Naive B cell (primary cell): Measurements from ENCODE around the gene APAF1. TPM values are rescaled to one million over a fixed set of nuclear protein-coding genes. Genes with fewer than 3 reads are reported as not detected.

ENCODE experiments used
- ATAC-seq, 2 donors: fragments of 150-1000 bp; cut with Tn5 transposase; 2 replicates each; pipeline ENCODE4 v1.10.0; 2021; ENCODE audit warnings: low read depth in 2 of 2, mild to moderate bottlenecking in 2 of 2, moderate library complexity in 2 of 2
- DNase-seq: peaks from one replicate; pipeline ENCODE4 v3.0.0; 2022
- H3K27ac Mint-ChIP-seq, 6 donors: one replicate each; pipeline ENCODE4 v1.8.0; 2020 to 2022; ENCODE audit warnings: mild to moderate bottlenecking in 6 of 6, mixed read lengths in 6 of 6, moderate library complexity in 5 of 6, inconsistent platforms in 2 of 6
- H3K27me3 Mint-ChIP-seq, 3 donors: one replicate each; pipeline ENCODE4 v1.8.0; 2021 to 2022; ENCODE audit warnings: mixed read lengths in 3 of 3, mild to moderate bottlenecking in 1 of 3
- H3K36me3 Mint-ChIP-seq, 2 donors: one replicate each; pipeline ENCODE4 v1.8.0; 2020 to 2022; ENCODE audit warnings: mixed read lengths in 2 of 2, inconsistent platforms in 1 of 2, mild to moderate bottlenecking in 1 of 2
- H3K4me1 Mint-ChIP-seq, 3 donors: one replicate each; pipeline ENCODE4 v1.8.0; 2020 to 2022; ENCODE audit warnings: mixed read lengths in 3 of 3, inconsistent platforms in 1 of 3, mild to moderate bottlenecking in 1 of 3, moderate library complexity in 1 of 3
- H3K4me3 Mint-ChIP-seq, 8 donors: one replicate each; pipeline ENCODE4 v1.8.0; 2020 to 2022; ENCODE audit warnings: mild to moderate bottlenecking in 8 of 8, mixed read lengths in 8 of 8, moderate library complexity in 8 of 8, inconsistent platforms in 2 of 8
- H3K9me3 Mint-ChIP-seq, 7 donors: one replicate each; pipeline ENCODE4 v1.8.0; 2020 to 2022; ENCODE audit warnings: mixed read lengths in 7 of 7, mild to moderate bottlenecking in 5 of 7, inconsistent platforms in 2 of 7, moderate library complexity in 1 of 7
- polyA plus RNA-seq, 6 donors: library from polyadenylated mRNA; unstranded; fragments of 300-500 nt; fragmentation: Illumina TruSeq; gene quantifications; one replicate each; pipeline ENCODE4 v1.2.3, GENCODE V29; 2021; ENCODE audit warnings: low read depth in 6 of 6

The APAF1 gene
- polyA plus RNA-seq, 6 donors from 2014 or later, result 5.8 to 13.9 (median 7.6) TPM

- no peaks in the 10 kb centered on the region for H3K36me3 Mint-ChIP-seq
- H3K27ac Mint-ChIP-seq, result no peak overlapping the region
- DNase-seq, result no peak
- H3K4me1 Mint-ChIP-seq, result no peaks in the 10 kb centered on the region
- H3K27me3 Mint-ChIP-seq, result peaks cover 0 to 41% (median 9%) of the 10 kb centered on the region in 3 donors
- peaks cover 0 to 2% (median 0%) of the 10 kb centered on the region in 7 donors for H3K9me3 Mint-ChIP-seq
- ATAC-seq, result no peak
- no peak overlapping the region for H3K4me3 Mint-ChIP-seq
These were observed 112.4 kb downstream of the APAF1 start for GRCh38 chr12:98757455-98757854.

GRCh38 chr12:98758331-98758730 lies 113.2 kb downstream of the APAF1 start:
- ATAC-seq (no peak), DNase-seq (no peak)
- H3K27ac Mint-ChIP-seq, result peak overlapping the region in 1 of 6 donors; percentile 38
- peaks cover 0 to 37% (median 4%) of the 10 kb centered on the region in 3 donors for H3K27me3 Mint-ChIP-seq
- H3K4me3 Mint-ChIP-seq, result no peak overlapping the region
- H3K36me3 Mint-ChIP-seq, result no peaks in the 10 kb centered on the region
- H3K4me1 Mint-ChIP-seq, result no peaks in the 10 kb centered on the region
- H3K9me3 Mint-ChIP-seq, result peaks cover 0 to 2% (median 0%) of the 10 kb centered on the region in 7 donors

- no peaks in the 10 kb centered on the region for H3K36me3 Mint-ChIP-seq
These were observed 118.6 kb downstream of the APAF1 start for GRCh38 chr12:98763656-98764055.

GRCh38 chr12:98767248-98767647 lies 122.2 kb downstream of the APAF1 start:
- H3K4me1 Mint-ChIP-seq, result no peaks in the 10 kb centered on the region
- H3K36me3 Mint-ChIP-seq, result no peaks in the 10 kb centered on the region
- peaks cover 0 to 3% (median 0%) of the 10 kb centered on the region in 7 donors for H3K9me3 Mint-ChIP-seq
- DNase-seq, result no peak
- ATAC-seq, result no peak
- no peak overlapping the region for H3K4me3 Mint-ChIP-seq
- no peak overlapping the region for H3K27ac Mint-ChIP-seq
- H3K27me3 Mint-ChIP-seq, result peaks cover 0 to 16% (median 14%) of the 10 kb centered on the region in 3 donors

More at GRCh38 chr12:98763656-98764055, 118.6 kb downstream of the APAF1 start:
- no peak for DNase-seq
- no peaks in the 10 kb centered on the region for H3K4me1 Mint-ChIP-seq
- H3K4me3 Mint-ChIP-seq, result no peak overlapping the region
- H3K27ac Mint-ChIP-seq, result no peak overlapping the region
- H3K9me3 Mint-ChIP-seq, result peaks cover 0 to 2% (median 0%) of the 10 kb centered on the region in 7 donors
- no peak for ATAC-seq
- peaks cover 0 to 26% (median 8%) of the 10 kb centered on the region in 3 donors for H3K27me3 Mint-ChIP-seq

- no peaks in the 10 kb centered on the region for H3K36me3 Mint-ChIP-seq
These were observed 124.0 kb downstream of the APAF1 start for GRCh38 chr12:98769068-98769467.

GRCh38 chr12:98770230-98770629 lies 125.1 kb downstream of the APAF1 start:
- H3K9me3 Mint-ChIP-seq, result peaks cover 0 to 5% (median 0%) of the 10 kb centered on the region in 7 donors
- H3K36me3 Mint-ChIP-seq, result no peaks in the 10 kb centered on the region
- ATAC-seq (no peak), DNase-seq (no peak)
- no peak overlapping the region for H3K4me3 Mint-ChIP-seq
- peaks cover 0 to 19% (median 7%) of the 10 kb centered on the region in 3 donors for H3K27me3 Mint-ChIP-seq
- H3K27ac Mint-ChIP-seq, result no peak overlapping the region
- H3K4me1 Mint-ChIP-seq, result no peaks in the 10 kb centered on the region

More at GRCh38 chr12:98769068-98769467, 124.0 kb downstream of the APAF1 start:
- Mint-ChIP-seq H3K9me3 (peaks cover 0 to 5% (median 0%) of the 10 kb centered on the region in 7 donors), H3K27me3 (peaks cover 0 to 19% (median 10%) of the 10 kb centered on the region in 3 donors), H3K27ac (no peak overlapping the region), H3K4me3 (no peak overlapping the region), H3K4me1 (no peaks in the 10 kb centered on the region)
- ATAC-seq, result no peak
- no peak for DNase-seq

GRCh38 chr12:98771811-98772752 lies 127.0 kb downstream of the APAF1 start:
- DNase-seq (no peak), ATAC-seq (no peak)
- no peaks in the 10 kb centered on the region for H3K36me3 Mint-ChIP-seq
- no peaks in the 10 kb centered on the region for H3K4me1 Mint-ChIP-seq
- peak overlapping the region in 1 of 6 donors; percentile 81 for H3K27ac Mint-ChIP-seq
- peaks cover 0 to 16% (median 12%) of the 10 kb centered on the region in 3 donors for H3K27me3 Mint-ChIP-seq
- no peak overlapping the region for H3K4me3 Mint-ChIP-seq
- peaks cover 0 to 5% (median 0%) of the 10 kb centered on the region in 7 donors for H3K9me3 Mint-ChIP-seq

GRCh38 chr12:98772818-98773217 lies 127.7 kb downstream of the APAF1 start:
- Mint-ChIP-seq H3K27ac (no peak overlapping the region), H3K4me3 (no peak overlapping the region), H3K4me1 (no peaks in the 10 kb centered on the region), H3K9me3 (peaks cover 0 to 5% (median 0%) of the 10 kb centered on the region in 7 donors), H3K27me3 (peaks cover 0 to 13% (median 8%) of the 10 kb centered on the region in 3 donors), H3K36me3 (no peaks in the 10 kb centered on the region)
- ATAC-seq, result no peak
- no peak for DNase-seq

- H3K27me3 Mint-ChIP-seq, result peaks cover 12 to 29% (median 18%) of the 10 kb centered on the region in 3 donors
- H3K9me3 Mint-ChIP-seq, result peaks cover 0 to 8% (median 0%) of the 10 kb centered on the region in 7 donors
- no peak for ATAC-seq
- H3K36me3 Mint-ChIP-seq, result peaks cover 0 to 10% of the 10 kb centered on the region in 2 donors
- no peak for DNase-seq
- no peak overlapping the region for H3K4me3 Mint-ChIP-seq
- H3K4me1 Mint-ChIP-seq, result no peaks in the 10 kb centered on the region
- H3K27ac Mint-ChIP-seq, result no peak overlapping the region
These were observed 135.2 kb downstream of the APAF1 start for GRCh38 chr12:98780261-98780660.

- H3K27ac Mint-ChIP-seq, result peak overlapping the region in 1 of 6 donors; percentile 18
- ATAC-seq (no peak), DNase-seq (no peak)
- H3K36me3 Mint-ChIP-seq, result peaks cover 0 to 10% of the 10 kb centered on the region in 2 donors
- H3K27me3 Mint-ChIP-seq, result peaks cover 24% of the 10 kb centered on the region in 3 donors
- no peak overlapping the region for H3K4me3 Mint-ChIP-seq
- no peaks in the 10 kb centered on the region for H3K4me1 Mint-ChIP-seq
- H3K9me3 Mint-ChIP-seq, result peaks cover 0 to 8% (median 0%) of the 10 kb centered on the region in 7 donors
These were observed 138.3 kb downstream of the APAF1 start for GRCh38 chr12:98783420-98783819.

Other genes starting within 250 kb of the APAF1 start
- gene TMPO, start 129.7 kb upstream of the APAF1 start, polyA plus RNA-seq, result 10 to 100 TPM; 30.7 to 83.0 (median 77.8) TPM
- gene SLC25A3, start 51.6 kb upstream of the APAF1 start, polyA plus RNA-seq, result 100 to 1,000 TPM; 183 to 248 (median 211) TPM
- 10 to 100 TPM in 4 of 6 donors, 1 to 10 TPM in 2; 6.9 to 12.1 (median 10.2) TPM for gene IKBIP, start 502 bp upstream of the APAF1 start, polyA plus RNA-seq